GM21529 (cell line): ENCODE measurements around the gene SLC35E2B.

Source experiments
- ATAC-seq: cut with Tn5 transposase; IDR thresholded peaks from one replicate; pipeline ENCODE4 v1.9.1; 2021; ENCODE audit not compliant: unreplicated experiment

SLC35E2B gene

DNA sequence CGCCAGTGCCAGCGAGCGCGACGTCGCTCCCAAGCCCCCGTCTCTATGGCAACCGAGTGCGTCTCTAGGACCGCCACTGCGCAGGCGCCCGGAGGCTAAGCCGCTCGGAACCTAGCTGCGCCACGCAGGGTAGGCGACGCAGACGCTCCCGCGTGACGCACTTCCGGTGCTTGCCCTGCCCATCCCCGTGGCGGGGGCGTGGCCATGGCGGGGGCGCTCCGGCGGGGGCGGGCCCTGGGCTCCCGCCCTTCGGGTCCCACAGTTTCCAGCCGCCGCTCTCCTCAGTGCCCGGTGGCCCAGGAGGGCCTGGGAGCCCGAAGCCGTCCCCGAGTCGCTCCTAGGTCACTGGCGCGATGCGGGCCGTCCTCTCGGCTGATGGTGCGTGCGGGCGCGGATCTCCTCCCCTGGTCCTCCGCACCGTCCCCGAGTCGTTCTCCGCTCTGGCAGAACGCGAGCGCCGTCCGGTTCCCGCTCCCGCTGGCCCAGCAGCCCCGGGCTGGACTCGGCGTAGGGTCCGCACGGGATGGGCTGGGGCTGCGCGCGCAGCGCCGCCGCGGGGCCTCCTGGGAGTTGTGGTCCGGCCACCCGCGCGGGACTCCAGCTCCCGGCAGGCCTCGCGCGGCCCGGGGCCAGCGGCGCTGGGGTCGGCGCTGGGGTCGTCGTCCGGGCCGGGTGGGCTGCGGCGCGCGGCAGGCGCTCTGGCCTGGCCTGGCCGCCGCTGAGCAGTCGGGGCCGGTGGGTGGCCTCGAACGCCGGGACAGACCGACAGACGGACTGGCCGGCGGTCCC is 77.1 kb downstream of the SLC35E2B start, which contains the start of gene MIB2:
Gene MIB2, plus strand, starts transcription at position 245 of the 789 bp plus-strand sequence. CDS start 7,953 bp downstream, outside the sequence.
- peak; percentile 82 for ATAC-seq

DNA sequence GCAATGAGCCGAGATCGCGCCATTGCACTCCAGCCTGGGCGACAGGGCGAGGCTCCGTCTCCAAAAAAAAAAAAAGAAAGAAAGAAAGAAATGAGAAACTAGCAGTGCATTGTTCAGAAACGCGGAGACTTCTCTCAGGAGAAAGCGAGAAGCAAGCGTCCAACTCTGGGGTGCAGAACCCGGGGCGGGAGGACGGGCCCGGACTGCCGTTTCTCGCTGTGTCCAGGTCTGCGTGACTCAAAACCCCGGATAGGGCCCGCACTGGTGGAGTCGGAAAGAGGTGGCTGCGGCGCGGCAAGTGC is 77.7 kb downstream of the SLC35E2B start:
- no peak for ATAC-seq

DNA sequence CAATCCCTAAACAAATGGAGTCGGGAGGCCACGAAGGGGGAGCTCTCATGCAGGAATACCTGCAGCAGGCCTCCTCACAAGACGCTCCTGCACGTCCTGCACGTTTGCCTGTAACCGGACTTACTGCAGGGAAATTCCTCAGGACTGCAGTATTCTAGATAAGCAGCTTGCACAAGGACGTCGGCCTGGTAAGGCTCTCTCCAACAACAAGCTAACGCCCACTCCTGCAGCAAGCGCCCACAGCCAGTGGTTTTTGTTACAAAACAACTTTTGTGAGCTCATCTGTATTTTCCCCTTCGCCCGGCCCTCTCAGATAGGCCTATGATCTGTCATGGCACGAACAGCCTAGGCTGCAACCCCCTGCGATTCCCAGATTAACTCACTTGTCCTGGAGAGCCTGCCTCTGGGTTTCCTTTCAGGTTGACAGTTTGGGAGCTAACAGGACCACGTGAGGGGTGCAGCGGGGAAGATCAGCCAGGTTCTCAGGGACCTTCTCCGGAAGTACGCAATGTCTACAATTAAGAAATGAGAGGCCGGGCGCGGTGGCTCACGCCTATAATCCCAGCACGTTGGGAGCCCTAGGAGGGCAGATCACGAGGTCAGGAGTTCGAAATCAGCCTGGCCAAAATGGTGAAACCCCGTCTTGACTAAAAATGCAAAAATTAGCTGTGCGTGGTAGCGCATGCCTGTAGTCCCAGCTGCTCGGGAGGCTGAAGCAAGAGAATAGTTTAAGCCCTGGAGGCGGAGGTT is 78.2 kb downstream of the SLC35E2B start:
- no peak for ATAC-seq

DNA sequence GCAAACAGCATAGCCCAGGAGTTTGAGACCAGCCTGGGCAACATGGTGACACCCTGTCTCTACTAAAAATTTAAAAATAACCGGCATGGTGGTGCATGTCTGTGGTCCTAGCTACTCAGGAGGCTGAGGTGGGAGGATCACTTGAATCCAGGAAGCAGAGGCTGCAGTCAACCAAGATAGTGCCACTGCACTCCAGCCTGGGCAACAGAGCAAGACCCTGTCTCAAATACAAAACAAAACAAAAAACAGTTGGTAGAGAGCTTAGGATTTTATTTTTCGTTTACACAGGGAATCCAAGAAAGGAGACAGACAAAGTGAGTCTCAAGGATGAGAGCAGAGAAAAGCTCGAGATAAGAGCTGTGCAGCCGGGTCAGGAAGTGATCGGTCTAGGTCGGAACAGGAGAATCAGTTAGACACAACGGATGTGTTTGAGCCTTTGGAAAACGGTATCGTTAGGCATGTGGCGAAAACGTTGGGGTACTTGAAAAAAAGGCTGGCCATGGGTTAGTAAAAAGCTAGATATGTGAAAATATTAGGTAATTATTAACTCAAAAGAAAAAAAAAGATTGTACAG is 79.0 kb downstream of the SLC35E2B start:
- ATAC-seq, result no peak

DNA sequence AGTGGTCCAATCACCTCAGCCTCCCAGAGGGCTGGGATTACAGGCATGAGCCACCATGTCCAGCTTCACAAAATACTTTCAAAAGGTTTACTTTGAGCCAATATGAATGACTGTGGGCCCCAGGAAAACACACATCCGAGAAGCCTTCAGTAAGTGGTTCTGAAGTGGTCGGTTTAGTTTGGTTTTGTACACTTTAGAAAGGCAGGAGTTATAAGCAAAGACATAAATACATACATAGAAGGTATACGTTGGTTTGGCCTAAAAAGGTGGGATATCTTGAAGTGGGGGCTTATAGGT is 80.5 kb downstream of the SLC35E2B start:
- ATAC-seq, result no peak

DNA sequence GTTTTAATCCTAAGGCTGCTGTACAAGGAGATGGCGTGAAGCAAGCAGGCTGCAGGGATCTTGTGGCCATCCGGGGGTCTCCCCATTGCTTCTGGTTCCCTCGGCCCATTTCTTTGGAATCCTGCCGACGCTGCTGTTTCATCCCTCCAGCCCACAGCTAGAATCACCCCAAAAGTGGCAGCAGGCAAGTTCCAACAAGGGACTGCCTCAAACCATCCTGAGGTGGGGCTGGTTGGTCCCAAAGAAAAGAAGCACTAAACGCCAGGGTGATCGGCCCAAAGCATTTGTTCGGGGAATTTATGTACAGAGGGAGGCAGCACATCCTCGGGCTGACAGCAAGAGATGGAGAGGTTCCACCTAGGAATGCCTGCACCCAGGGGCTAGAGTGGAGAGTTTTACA is 81.8 kb downstream of the SLC35E2B start:
- no peak for ATAC-seq

DNA sequence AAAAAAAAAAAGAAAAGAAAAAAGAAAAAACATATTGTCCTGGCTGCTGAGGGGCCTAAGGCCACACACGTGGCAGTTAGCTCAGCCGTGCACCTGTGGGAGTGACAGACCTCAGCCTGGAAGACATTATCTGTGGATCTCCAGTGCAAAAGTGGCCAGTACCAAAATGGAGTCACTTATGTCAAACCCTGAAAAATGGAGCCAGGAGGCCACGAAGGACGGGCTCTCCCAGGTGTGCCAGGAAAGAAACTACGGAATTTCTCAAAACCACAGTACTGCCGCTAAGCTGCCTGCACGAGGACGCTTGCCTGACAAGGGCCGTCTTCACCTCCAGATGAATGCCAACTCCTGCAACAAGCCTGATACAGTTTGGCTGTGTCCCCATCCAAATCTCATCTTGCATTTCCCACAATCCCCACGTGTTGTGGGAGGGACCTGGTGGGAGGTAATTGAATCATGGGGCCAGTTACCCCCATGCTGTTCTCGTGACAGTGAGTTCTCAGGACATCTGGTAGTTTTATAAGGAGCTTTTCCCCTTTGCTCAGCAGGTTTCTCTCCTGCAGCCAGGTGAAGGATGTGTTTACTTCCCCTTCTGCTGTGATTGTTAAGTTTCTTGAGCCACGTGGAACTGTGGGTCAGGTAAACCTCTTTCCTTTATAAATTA is 82.6 kb downstream of the SLC35E2B start:
- no peak for ATAC-seq
